GM19240 (cell line): ENCODE data around the gene PTCSC3.
"Not testable (repeated sequence)": the region's sequence is repeated elsewhere in the genome, so short reads cannot be mapped to it uniquely, and the experiment has no call there.

ENCODE experiments used
- DNase-seq: peaks from one replicate; pipeline ENCODE4 v3.0.0; 2011; ENCODE audit warnings: low spot score; ENCODE audit not compliant: insufficient read length

Gene PTCSC3

GRCh38 chr14:36174767-36175424 lies 1.6 kb downstream of the PTCSC3 start:
- DNase-seq, result no peak

DNA sequence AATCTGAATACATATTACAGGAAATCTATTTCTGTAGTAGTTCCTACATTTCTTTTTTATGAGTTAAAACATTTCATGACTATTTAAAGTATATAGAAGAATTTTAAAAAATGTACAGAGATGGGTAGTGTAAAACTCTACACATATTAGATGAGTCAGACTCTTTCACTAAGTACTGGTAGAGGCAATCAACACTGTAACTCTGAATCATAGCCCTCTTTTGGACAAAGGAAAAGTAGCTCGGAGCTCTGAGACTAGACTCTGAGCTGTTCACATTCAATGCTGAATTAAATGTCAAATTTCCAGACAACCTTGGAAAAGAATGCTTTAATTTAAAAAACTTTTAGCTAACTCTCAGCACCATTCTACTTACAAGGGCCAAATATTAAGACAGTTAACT lies 3.4 kb downstream of the PTCSC3 start:
- DNase-seq, result no peak

DNA sequence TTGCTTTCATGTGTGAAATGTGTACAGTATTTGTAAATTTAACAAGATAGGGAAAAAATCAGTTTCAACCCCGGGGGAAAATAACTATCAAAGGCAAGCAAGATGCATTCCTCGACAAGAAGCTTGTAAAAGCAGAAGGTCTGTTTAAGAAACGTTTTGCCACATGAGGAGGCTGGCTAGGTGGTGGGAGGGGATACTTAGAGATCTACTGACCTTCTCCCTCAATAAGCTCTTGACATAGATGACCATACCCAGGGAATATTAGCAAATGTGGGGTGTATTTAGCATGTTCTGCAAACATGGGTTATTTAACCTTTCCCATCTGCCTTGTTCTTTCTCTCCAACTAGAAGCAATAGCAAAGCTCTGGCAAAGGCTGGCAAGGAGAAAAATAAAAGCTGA lies 4.9 kb downstream of the PTCSC3 start:
- DNase-seq, result no peak

DNA sequence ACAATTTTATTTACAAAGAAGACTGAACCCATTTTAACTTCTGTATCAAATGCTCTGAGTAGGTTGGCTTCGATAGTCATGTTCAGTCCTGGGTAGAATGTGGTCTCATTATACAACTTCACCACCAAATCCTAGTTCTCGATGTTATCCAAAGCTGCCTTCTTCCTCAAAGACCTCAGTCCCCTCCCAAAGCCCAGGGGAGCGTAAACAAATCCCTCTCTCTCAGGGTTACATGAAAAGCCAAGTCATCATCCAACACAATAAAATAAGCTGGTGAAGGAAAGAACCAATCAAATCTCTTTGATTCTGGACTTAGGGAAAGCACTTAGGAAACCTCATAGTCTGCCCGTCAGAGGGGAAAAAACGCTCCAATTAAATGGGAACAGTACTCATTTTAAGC lies 9.1 kb downstream of the PTCSC3 start:
- DNase-seq, result no peak

DNA sequence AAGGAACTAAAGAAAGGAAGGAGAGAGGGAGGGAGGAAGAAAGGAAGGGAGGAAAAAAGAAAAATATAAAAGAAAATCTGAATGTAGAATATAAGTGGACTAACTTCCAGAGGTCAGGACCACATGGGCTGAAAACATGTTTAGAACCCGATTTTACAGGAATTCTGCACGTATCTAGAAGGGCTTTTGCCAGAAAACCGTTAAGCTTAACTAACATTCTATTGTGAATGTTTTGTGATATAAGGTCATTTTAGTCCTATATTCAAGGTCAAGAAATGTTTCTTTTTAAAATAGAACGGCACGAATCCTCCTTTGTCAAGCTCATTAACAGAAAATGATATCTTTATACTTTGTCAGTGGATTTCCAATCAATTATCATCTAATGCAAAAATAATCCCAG lies 13.1 kb downstream of the PTCSC3 start:
- DNase-seq, result no peak

DNA sequence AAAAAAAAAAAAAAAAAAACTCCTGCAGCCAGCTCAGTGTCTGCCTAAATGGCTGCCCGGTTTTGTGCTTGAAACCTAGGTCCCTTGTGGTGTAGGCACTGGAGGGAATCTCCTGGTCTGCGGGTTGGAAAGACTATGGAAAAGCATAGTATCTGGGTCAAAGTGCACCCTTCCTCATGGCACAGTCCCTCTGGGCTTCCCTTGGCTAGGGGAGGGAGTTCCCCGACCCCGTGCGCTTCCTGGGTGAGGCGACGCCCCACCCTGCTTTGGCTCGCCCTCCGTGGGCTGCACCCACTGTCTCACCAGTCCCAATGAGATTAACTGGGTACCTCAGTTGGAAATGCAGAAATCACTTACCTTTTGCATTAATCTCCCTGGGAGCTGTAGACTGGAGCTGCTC lies 14.3 kb downstream of the PTCSC3 start:
- no peak for DNase-seq

GRCh38 chr14:36161776-36162175 lies 14.7 kb downstream of the PTCSC3 start:
- DNase-seq, result no peak

- DNase-seq, result no peak
Measured at GRCh38 chr14:36151335-36151734, 25.2 kb downstream of the PTCSC3 start.

DNA sequence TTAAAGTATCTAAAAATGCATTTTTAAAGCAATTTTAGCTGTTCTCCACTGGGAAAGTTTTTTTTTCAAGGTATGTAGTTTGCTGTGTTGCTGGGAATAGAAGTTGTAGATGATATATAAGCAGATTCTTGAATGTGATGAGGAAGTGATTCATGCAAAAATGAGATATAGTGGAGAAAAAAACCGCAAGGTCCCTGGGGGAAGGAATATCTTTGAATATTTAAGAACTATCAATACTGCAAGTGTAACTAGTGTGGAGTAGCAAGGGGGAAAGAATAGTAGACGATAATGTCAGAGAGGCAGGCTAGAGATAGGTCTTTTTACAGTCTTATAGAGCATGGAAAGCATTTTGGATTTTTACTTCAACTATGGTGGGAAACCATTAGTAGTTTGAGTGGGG lies 42.5 kb downstream of the PTCSC3 start:
- no peak for DNase-seq

GRCh38 chr14:36132826-36133225 lies 43.7 kb downstream of the PTCSC3 start:
- no peak for DNase-seq

GRCh38 chr14:36130186-36130585 lies 46.3 kb downstream of the PTCSC3 start:
- DNase-seq, result no peak

GRCh38 chr14:36129181-36129580 lies 47.3 kb downstream of the PTCSC3 start:
- no peak for DNase-seq

- no peak for DNase-seq
Measured at GRCh38 chr14:36113341-36113740, 63.2 kb downstream of the PTCSC3 start.

- no peak for DNase-seq
Measured at GRCh38 chr14:36111822-36112583, 64.5 kb downstream of the PTCSC3 start.

DNA sequence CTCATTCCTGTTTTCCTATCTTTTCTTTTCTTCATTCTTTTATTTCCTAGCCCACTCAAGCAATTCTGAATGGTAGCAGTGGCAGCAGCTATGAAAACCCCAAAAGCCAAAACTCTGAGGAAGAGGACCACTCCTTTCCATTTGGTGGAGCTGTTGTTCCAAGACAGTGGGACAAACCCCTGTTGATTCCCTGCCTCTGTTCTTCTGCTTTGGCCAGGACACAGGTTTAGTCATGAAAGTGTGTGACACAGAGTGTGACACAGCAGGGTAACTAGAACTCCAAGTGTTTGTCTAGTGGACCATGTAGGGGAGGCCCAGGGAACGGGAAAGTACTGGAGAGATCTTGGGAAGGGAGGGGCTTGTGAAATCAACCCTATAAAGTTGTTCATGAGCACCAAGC lies 71.1 kb downstream of the PTCSC3 start:
- DNase-seq, result no peak

GRCh38 chr14:36104258-36104657 lies 72.3 kb downstream of the PTCSC3 start:
- not testable (repeated sequence) for DNase-seq

- no peak for DNase-seq
Measured at GRCh38 chr14:36099619-36100018, 76.9 kb downstream of the PTCSC3 start.

GRCh38 chr14:36097356-36097755 lies 79.2 kb downstream of the PTCSC3 start:
- DNase-seq, result no peak

GRCh38 chr14:36096090-36096489 lies 80.4 kb downstream of the PTCSC3 start:
- no peak for DNase-seq

GRCh38 chr14:36094963-36095362 lies 81.6 kb downstream of the PTCSC3 start:
- DNase-seq, result no peak

- no peak for DNase-seq
Measured at GRCh38 chr14:36091096-36091495, 85.4 kb downstream of the PTCSC3 start.

- DNase-seq, result no peak
Measured at GRCh38 chr14:36087411-36087810, 89.1 kb downstream of the PTCSC3 start.
